GM18909 (cell line): ENCODE results near the gene E2F3.
A peak's percentile ranks its signal among the peaks of the same experiment; 100 is the strongest.

Experiments
- ATAC-seq: cut with Tn5 transposase; IDR thresholded peaks from one replicate; pipeline ENCODE4 v1.9.1; 2021; ENCODE audit warnings: mild to moderate bottlenecking; ENCODE audit not compliant: unreplicated experiment, poor library complexity

The E2F3 gene

DNA sequence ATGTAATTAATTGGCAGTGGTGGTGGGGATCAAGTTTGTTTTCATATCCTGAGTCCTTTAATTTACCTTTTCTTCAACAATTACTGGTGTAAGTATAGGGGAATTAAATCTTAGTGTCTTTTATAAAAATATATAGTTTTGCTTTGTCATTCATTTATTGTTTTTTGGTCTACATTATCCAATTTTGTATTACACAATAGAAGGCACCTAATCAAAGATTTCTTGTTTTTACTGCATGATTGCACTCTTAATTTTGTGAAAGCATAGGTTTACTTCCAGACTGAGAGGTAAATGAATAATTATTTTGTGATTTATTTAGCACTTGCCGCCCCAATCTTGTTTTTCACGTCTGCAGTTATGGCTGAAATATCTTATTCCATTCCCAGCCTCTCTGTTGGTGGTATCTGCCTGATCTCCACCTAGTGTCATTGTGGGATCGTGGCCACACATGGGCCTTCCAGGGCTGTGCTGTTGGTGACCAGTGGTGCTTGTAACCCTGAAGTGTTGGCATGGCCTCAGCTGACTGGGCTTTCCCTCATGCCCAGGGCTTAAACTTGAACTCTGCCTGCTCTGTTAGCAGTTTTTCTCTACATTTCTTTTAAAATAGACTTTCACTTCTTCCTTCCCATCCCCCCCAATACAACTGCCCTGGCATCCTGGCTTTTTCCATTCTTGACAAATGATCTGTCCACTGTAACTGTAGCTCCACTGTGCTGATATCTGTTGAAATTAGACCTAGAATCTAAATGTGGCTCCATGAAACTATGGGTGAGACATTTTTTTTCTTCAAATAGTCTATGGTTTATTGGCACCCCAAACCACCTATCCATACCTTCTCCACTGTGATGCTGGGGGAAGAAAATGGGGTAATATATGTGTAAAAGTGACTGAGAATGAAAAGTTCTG is 24.8 kb downstream of the E2F3 start:
- ATAC-seq, result peak; percentile 33

- peak; percentile 90 for ATAC-seq
These were observed 26.2 kb downstream of the E2F3 start for GRCh38 chr6:20427856-20428255.

DNA sequence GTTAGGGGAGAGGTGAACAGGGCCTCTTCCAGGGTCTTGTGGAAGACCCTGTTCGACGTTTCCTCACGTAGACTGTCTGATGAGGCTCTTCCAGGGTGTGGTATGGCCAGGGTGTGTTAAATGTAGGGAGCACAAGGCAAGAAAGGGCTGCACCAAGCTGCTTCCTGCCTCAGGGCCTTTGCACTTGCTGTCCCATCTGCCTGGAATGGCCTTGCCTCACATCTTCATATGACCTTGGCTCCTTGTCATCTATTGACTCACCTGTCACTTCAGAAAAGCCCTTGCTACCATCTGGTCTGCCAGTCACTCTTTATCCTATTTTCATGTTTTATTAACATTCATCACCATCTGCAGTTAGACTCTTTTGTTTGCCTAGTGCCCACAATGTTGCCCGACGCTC is 31.0 kb downstream of the E2F3 start:
- ATAC-seq, result no peak

- ATAC-seq, result no peak
These were observed 31.6 kb downstream of the E2F3 start for GRCh38 chr6:20433321-20433720.

GRCh38 chr6:20433929-20434328 is 32.2 kb downstream of the E2F3 start:
- ATAC-seq, result no peak

DNA sequence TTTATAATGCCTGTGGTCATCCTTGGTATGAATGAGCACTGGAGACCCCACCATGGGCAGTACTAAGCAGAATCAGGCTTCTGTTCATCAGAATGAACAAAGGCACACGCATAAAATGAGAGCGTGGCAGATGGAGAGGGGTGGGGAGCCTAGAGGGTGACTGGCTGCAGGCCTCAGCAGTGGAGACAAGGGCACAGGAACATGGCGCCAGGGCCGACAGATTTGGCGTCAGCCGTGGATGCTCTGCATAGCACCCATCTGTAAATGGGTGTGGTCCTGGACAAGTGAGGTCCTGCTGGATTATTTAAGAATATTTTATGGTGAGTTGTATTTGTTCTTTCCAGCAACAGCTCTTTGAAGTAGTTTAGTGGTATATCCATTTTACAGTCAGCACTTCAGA is 33.1 kb downstream of the E2F3 start:
- ATAC-seq, result no peak

DNA sequence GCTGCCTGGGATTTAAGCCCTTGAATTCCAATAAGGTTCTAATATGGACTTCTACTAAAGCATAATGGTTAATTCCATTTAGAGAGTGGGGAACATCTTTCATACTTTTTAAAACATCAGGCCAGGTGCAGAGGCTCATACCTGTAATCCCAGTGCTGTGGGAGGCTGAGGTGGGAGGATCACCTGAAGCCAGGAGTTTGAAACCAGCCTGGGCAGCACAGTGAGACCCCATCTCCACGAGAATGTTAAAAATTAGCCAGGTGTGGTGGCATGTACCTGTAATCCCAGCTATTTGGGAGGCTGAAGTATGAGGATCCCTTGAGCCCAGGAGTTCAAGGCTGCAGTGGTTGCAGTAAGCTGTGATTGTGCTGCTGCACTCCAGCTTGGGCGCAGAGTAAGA is 35.0 kb downstream of the E2F3 start:
- no peak for ATAC-seq

DNA sequence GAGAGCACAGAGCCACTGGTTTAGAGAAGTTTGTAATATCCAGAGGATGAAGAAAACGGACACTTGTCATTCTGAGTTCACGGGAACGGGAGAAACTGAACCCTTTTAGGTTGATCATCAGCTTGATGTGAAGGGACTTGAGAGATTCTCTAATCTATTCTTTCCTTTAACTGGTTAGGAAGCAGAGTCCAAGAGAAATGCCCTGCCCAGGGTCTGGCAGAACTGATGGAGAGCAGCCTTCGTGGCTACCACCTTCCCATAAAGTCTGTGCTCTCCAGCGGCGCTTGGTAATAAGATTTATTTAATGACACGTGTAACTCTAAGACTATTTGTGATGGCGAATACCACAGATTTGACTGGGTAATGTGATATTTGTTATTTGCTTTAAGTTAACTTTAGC is 36.0 kb downstream of the E2F3 start:
- no peak for ATAC-seq

DNA sequence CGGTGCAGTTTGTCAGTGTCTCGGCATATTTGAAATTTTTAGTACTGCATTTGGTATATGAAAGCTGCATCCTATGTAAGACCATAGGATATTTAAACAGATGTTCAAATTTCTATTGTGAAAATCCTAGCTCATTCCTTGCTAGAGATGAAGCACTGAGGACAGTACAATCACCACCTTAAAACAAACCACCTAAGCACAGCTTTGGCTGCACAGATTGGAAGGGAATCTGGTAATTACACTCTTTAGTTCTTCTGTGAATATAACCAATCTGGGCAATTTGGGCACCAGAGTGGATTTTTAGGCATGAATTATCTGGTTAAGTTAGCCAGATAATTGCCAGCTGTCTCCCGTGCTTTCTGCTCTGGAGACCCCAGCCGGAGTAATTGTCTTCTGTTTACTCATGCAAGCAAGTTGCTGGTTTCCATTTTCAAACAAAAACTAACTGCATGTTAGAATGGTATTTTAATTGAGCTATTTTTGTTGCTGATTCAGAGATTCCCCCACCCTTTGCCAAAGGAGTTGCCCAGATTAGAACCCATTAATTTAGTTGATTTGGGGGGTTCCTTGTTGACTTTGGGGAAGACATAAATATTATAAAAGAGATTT is 36.9 kb downstream of the E2F3 start:
- ATAC-seq, result no peak

- ATAC-seq, result no peak
These were observed 37.9 kb downstream of the E2F3 start for GRCh38 chr6:20439558-20439957.

- ATAC-seq, result no peak
These were observed 38.6 kb downstream of the E2F3 start for GRCh38 chr6:20440296-20440695.

DNA sequence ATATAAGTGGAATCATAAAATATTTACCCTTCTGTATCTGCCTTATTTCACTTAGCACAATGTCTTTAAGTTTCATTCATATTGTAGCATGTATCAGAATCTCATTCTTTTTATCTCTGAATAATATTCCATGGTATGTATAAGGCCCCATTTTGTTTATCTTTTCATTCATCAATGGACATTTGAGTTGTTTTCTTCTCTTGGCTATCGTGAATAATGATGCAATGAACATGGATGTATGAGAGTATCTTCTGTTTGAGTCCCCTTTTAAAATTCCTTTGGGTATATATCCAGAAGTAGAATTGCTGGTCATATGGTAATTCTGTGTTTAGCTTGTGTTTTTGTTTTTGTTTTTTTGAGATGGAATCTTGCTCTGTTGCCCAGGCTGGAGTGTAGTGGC is 39.6 kb downstream of the E2F3 start:
- ATAC-seq, result no peak

DNA sequence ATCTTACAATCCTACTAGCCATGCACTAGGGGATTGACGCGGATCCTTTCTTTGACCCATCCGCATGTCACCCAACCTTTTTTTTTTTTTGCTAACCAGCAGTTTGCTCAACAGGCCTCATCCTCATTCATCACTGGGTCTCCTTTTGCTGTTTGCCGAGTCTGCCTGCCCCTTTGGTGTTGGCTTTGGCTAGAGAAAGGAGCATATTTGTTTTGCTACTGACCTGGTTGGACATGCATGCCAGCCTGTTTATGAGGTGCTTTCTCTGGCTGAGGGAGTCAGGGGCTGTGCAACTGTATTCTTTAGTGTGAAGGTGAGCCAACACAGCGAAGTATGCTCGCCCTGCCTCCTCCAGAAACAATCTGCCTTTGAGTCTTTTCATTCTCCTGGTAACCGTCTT is 40.2 kb downstream of the E2F3 start:
- ATAC-seq, result no peak

- no peak for ATAC-seq
These were observed 43.1 kb downstream of the E2F3 start for GRCh38 chr6:20444786-20445271.

- no peak for ATAC-seq
These were observed 45.5 kb downstream of the E2F3 start for GRCh38 chr6:20447157-20447556.

DNA sequence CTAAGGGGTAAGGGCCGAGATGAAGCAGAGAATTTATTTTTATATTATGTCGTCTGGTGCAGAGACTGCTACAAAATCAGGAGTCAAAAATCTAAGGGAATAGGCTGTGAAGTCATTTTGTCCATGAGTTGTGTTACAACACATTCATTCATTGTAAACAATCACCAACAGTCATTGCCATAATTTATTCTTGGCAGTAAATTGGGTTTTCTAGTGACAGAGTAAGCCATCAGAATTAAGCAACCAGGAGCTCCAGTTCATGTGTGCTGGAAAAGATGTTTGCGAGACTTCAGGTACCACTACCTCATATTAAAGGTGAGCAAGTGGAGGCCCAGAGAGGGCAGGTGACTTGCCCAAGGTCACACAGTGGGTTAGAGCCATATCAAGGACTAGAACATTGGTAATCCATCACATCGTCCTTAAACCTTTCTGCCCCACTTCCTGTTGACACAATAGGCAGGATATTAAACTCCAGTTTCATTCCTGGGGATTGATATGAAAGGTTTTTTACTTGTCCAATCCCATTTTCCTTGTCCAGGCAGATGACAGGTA is 46.0 kb downstream of the E2F3 start:
- ATAC-seq, result no peak

DNA sequence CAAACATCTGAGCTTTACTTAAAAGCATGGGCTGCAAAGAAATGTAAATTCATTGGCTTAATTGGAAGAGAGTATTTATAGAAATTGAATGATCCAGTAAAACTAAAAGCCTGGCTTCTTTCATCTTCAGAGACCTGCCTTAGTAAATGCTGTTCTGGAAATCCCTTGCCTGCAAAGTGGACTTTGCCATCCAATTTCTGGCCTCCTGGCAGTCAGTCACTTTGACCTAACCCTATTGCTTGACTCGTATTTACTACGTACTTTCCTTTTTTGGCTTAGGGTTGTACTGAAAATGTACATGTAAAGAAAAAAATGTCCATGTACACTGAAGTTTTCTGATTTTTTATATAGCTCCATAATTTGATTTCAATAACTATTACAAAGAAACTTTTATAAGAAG is 47.1 kb downstream of the E2F3 start:
- no peak for ATAC-seq

DNA sequence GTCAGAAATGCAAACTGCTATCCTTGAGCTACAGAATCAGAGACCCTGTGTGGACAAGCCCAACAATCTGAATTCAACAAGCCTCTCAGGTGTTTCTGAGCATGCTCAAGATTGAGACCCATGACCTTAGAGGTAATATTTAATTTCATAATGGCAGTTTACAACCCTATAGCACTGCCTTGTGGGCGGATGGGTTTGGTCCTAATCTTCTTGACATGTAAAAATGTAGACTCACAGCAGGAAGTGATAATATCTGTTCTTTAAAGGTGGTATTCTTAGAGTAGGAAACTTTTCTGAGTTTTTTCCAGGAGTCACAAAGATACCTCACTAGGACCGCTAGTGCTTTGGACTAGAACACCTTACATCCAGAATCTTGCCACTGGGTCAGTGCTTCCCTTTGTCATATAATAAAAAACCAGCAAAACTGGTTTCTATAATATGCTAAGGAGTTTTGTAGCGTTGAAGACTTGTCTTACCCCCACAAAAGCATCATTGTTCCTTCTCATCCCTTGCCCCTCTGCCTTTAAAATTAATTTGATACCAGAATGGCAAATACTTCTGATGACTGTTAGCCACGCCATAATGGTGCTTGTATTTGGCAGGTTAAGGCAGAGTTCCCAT is 52.6 kb downstream of the E2F3 start:
- no peak for ATAC-seq

DNA sequence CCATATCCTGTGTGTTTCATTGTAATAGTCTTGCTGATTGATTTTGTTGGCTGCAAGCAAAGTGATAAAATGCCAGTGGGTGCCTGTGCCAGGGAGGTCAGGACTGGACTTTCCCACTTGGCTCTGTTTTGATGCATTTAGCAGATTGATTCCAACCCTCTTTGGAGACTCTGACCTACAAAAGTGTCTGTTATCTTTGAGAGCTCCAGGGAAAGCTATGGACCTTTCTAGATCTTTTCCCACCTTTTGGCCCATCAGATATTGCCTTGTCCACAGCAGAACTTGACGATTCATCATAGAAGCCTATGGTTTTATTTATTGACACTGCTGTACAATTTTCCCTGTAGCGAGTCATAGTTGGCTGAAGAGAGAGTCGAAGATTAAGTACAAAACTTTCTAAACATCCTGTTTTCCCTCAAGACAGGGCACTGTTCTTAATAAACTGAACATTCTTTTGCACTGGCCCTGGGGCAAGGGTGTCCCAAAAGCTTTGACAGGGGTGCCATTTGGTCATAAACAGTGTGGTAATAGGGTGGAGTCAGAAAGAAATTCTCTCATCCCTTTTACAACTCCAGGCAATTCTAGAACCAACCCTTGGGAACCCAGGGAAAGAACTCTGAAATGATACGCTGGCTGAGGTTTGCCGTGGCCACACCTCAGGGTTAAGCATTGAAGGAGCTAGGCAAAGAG is 53.7 kb downstream of the E2F3 start:
- ATAC-seq, result no peak
